Osteoblast (primary cell): ENCODE data around the gene ITLN2. TPM values are rescaled to one million over a fixed set of nuclear protein-coding genes. Genes with fewer than 3 reads are reported as not detected.
A peak's percentile ranks its signal among the peaks of the same experiment; 100 is the strongest.

Source experiments
- DNase-seq: peaks from one replicate; pipeline ENCODE4 v3.0.0; 2011; ENCODE audit warnings: low spot score, mixed read lengths; ENCODE audit not compliant: insufficient read length; ENCODE audit errors: missing footprints
- H2AFZ ChIP-seq: 2 replicates; pipeline ENCODE4 v1.6.0; 2011; ENCODE audit warnings: mild to moderate bottlenecking, low read length
- H3K27ac ChIP-seq: 2 replicates; pipeline ENCODE4 v1.5.1; 2011; ENCODE audit warnings: mild to moderate bottlenecking, low read depth, low read length, moderate library complexity
- H3K27me3 ChIP-seq: 2 replicates; pipeline ENCODE4 v1.6.0; 2012; ENCODE audit warnings: mild to moderate bottlenecking, control low read depth, inconsistent platforms, low read length, moderate library complexity; ENCODE audit not compliant: insufficient read depth
- H3K36me3 ChIP-seq: 2 replicates; pipeline ENCODE4 v1.5.1; 2011; ENCODE audit warnings: mild to moderate bottlenecking, low read length, control low read depth, moderate library complexity; ENCODE audit not compliant: insufficient read depth
- H3K4me1 ChIP-seq: 2 replicates; pipeline ENCODE4 v1.5.1; 2011; ENCODE audit warnings: mild to moderate bottlenecking, low read length, control low read depth, moderate library complexity; ENCODE audit not compliant: insufficient read depth
- H3K4me2 ChIP-seq: 2 replicates; pipeline ENCODE4 v1.6.0; 2011; ENCODE audit warnings: mild to moderate bottlenecking, low read length; ENCODE audit not compliant: insufficient read depth
- H3K4me3 ChIP-seq: fragments of 200-600 bp; sonication (generic); 3 replicates; pipeline ENCODE4 v1.5.1; 2012; ENCODE audit warnings: mild to moderate bottlenecking, low read length, inconsistent platforms; ENCODE audit not compliant: insufficient read depth
- H3K79me2 ChIP-seq: 2 replicates; pipeline ENCODE4 v1.6.0; 2012; ENCODE audit warnings: mild to moderate bottlenecking, low read length, control low read depth, inconsistent platforms; ENCODE audit not compliant: insufficient read depth
- H3K9me3 ChIP-seq: 2 replicates; pipeline ENCODE4 v1.5.1; 2011; ENCODE audit warnings: low read depth, low read length, control low read depth
- H4K20me1 ChIP-seq: 2 replicates; pipeline ENCODE4 v1.6.0; 2012; ENCODE audit warnings: mild to moderate bottlenecking, low read length, control low read depth; ENCODE audit not compliant: insufficient read depth
- total RNA-seq: library from RNA; depleted of rRNA; stranded (reverse); fragments of >200 nt; gene quantifications from 2 replicates; pipeline ENCODE4 v1.2.3, GENCODE V29; 2012
- TF ChIP-seq, protein P1 (sequence below): IDR thresholded peaks from 2 replicates; pipeline ENCODE4 v1.5.1; 2011; ENCODE audit warnings: mild to moderate bottlenecking, low read depth, low read length, moderate library complexity; ENCODE audit errors: extremely low read depth

Gene ITLN2
- total RNA-seq, 1 donor = not detected

DNA sequence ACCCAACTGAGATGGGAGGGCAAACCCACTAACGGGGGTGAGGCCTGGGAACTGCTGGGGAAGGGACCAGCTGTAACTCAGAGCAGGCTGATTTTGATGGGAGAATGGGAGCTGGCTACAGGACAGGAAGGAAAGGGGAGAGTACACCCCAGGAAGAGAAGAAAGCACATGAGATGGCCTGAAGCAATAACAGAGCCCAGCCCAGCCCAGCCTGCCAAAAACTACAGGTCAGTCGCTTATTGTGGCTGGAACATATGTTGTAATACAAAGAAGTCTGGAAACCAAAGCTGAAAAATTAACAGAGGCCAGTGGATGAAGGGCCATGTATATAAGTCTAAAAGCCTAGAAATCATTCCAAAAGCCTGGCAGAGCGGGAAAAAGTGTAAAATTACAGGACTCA, 1.6 kb downstream of the ITLN2 start:
- no peaks in the 10 kb centered on the region for H3K9me3 ChIP-seq

DNA sequence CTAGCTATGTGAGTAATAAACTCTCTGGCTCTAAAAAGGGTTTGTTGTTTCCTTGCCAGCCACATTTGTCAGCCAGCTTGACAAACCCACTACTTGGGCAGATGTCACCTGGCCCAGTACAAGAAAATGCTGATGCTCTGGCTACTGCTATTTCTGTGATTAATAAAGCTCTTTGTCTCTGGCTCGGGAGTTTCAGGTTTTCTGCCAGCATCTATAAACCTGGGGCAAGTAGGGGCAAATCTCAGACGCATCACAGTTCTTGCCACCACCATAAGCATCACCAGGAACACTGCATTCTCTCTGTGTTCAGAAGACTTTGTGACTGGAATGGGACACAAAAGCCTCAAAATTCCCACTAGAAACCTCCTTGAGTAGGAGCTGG, 2.5 kb downstream of the ITLN2 start:
- no peaks in the 10 kb centered on the region for H3K4me1 ChIP-seq
- peaks cover 6% of the 10 kb centered on the region for H3K27me3 ChIP-seq
- H3K79me2 ChIP-seq = no peaks in the 10 kb centered on the region
- H3K4me3 ChIP-seq = no peak overlapping the region
- no peak overlapping the region for H3K4me2 ChIP-seq
- peak; percentile 5 for DNase-seq
- H4K20me1 ChIP-seq = no peaks in the 10 kb centered on the region
- H3K27ac ChIP-seq = no peak overlapping the region
- no peaks in the 10 kb centered on the region for H3K9me3 ChIP-seq
- TF ChIP-seq, protein P1, sequence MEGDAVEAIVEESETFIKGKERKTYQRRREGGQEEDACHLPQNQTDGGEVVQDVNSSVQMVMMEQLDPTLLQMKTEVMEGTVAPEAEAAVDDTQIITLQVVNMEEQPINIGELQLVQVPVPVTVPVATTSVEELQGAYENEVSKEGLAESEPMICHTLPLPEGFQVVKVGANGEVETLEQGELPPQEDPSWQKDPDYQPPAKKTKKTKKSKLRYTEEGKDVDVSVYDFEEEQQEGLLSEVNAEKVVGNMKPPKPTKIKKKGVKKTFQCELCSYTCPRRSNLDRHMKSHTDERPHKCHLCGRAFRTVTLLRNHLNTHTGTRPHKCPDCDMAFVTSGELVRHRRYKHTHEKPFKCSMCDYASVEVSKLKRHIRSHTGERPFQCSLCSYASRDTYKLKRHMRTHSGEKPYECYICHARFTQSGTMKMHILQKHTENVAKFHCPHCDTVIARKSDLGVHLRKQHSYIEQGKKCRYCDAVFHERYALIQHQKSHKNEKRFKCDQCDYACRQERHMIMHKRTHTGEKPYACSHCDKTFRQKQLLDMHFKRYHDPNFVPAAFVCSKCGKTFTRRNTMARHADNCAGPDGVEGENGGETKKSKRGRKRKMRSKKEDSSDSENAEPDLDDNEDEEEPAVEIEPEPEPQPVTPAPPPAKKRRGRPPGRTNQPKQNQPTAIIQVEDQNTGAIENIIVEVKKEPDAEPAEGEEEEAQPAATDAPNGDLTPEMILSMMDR = no peak
- no peak overlapping the region for H2AFZ ChIP-seq
- H3K36me3 ChIP-seq = no peaks in the 10 kb centered on the region

More for the DNA sequence above, 1.6 kb downstream of the ITLN2 start:
- H3K4me1 ChIP-seq = no peaks in the 10 kb centered on the region
- H3K27me3 ChIP-seq = peaks cover 6% of the 10 kb centered on the region
- no peaks in the 10 kb centered on the region for H3K79me2 ChIP-seq
- TF ChIP-seq, protein P1 = no peak
- H3K27ac ChIP-seq = no peak overlapping the region
- H2AFZ ChIP-seq = no peak overlapping the region
- no peaks in the 10 kb centered on the region for H3K36me3 ChIP-seq
- no peaks in the 10 kb centered on the region for H4K20me1 ChIP-seq
- DNase-seq = no peak
- no peak overlapping the region for H3K4me3 ChIP-seq
- no peak overlapping the region for H3K4me2 ChIP-seq

DNA sequence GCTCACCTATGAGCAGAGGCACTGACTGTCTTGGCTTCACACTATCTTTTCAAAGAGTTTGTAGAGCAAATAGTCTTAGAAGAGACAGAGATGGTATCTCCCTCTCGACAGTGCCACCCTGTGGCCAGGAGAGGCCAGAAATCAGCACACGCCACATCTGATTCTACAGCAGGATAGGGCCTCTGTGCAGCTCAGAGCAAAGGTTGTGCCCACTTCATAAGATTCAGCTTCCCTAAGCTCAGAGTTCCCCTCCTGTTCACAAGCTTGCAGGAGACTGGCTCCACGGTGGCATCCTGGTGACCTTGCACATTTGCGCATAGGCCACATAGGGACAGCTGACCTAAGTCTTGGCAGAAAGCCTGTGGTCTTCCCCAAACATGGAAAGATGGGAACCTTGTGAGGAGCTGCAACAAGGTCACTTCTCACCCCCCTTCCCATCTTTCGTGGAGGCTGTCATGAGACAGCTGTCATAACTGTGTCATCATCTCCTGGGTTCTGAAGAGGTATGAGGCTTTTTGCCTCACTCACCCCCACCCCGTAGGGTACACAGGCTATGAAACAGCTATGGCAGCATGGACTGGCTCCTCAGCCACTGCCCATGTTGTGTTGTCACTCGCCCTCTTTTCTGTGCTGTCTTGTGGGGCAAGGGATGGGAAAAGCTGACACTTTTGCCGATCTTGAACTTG, 3.0 kb downstream of the ITLN2 start:
- Histone ChIP-seq H3K36me3 (no peaks in the 10 kb centered on the region), H3K9me3 (no peaks in the 10 kb centered on the region), H3K27ac (no peak overlapping the region), H3K4me3 (no peak overlapping the region), H2AFZ (no peak overlapping the region), H3K4me2 (no peak overlapping the region), H3K79me2 (no peaks in the 10 kb centered on the region), H3K27me3 (peaks cover 6% of the 10 kb centered on the region), H4K20me1 (no peaks in the 10 kb centered on the region), H3K4me1 (no peaks in the 10 kb centered on the region)
- peak; percentile 79 for DNase-seq
- TF ChIP-seq, protein P1 = peak; percentile 76

DNA sequence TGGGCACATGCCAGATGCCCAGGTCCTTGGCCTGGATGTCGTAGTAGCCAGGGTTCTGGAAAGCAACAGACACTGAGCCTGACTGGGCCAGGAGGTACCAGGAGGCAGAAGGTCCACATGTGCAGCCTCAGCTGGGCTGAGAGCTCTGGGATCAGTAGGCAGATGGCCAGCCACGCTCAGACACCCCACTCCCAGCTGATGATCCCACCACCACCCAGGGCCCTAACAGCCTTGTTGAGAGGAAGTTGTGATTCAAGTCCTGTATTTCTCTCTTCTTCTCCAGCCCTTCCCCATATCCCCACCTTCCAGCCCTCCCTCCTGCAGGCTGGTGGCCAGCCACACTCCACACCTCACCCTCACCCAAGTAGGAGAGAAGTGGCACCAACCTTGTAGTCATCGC, 4.0 kb downstream of the ITLN2 start:
- DNase-seq = no peak
- Histone ChIP-seq H3K36me3 (no peaks in the 10 kb centered on the region), H4K20me1 (no peaks in the 10 kb centered on the region), H3K79me2 (no peaks in the 10 kb centered on the region), H3K4me2 (no peak overlapping the region), H3K27ac (no peak overlapping the region), H3K27me3 (peaks cover 6% of the 10 kb centered on the region), H3K9me3 (no peaks in the 10 kb centered on the region), H2AFZ (no peak overlapping the region), H3K4me3 (no peak overlapping the region), H3K4me1 (no peaks in the 10 kb centered on the region)
- TF ChIP-seq, protein P1 = no peak
